Measurements from ENCODE around the gene CRIP2. TPM values are rescaled to one million over a fixed set of nuclear protein-coding genes. Genes with fewer than 3 reads are reported as not detected.

CRIP2 gene
- total RNA-seq, 1 donor from 2014 or later, result 186 TPM

- DNase-seq (ENCODE audit: low spot score), result no peak
Measured at GRCh38 chr14:105498430-105499255, 24.0 kb downstream of the CRIP2 start.

GRCh38 chr14:105499256-105500035 lies 24.8 kb downstream of the CRIP2 start:
- DNase-seq (ENCODE audit: low spot score), result no peak

GRCh38 chr14:105500036-105500725 lies 25.6 kb downstream of the CRIP2 start:
- DNase-seq (ENCODE audit: low spot score), result no peak

- no peak for DNase-seq (ENCODE audit: low spot score)
Measured at GRCh38 chr14:105500726-105501101, 26.1 kb downstream of the CRIP2 start.

- no peak for DNase-seq (ENCODE audit: low spot score)
Measured at GRCh38 chr14:105501504-105502291, 27.1 kb downstream of the CRIP2 start.

GRCh38 chr14:105502446-105503295 lies 28.1 kb downstream of the CRIP2 start:
- no peak for DNase-seq (ENCODE audit: low spot score)

- no peak for DNase-seq (ENCODE audit: low spot score)
Measured at GRCh38 chr14:105503296-105503640, 28.6 kb downstream of the CRIP2 start.

GRCh38 chr14:105503935-105504692 lies 29.5 kb downstream of the CRIP2 start:
- no peak for DNase-seq (ENCODE audit: low spot score)

- no peak for DNase-seq (ENCODE audit: low spot score)
Measured at GRCh38 chr14:105505101-105505500, 30.5 kb downstream of the CRIP2 start.

- DNase-seq (ENCODE audit: low spot score), result no peak
Measured at GRCh38 chr14:105507247-105507646, 32.6 kb downstream of the CRIP2 start.

GRCh38 chr14:105508069-105508468 lies 33.4 kb downstream of the CRIP2 start:
- DNase-seq (ENCODE audit: low spot score), result no peak

- DNase-seq (ENCODE audit: low spot score), result no peak
Measured at GRCh38 chr14:105508601-105509000, 34.0 kb downstream of the CRIP2 start.

- no peak for DNase-seq (ENCODE audit: low spot score)
Measured at GRCh38 chr14:105517096-105517495, 42.5 kb downstream of the CRIP2 start.

- no peak for DNase-seq (ENCODE audit: low spot score)
Measured at GRCh38 chr14:105519946-105520698, 45.5 kb downstream of the CRIP2 start.

- DNase-seq (ENCODE audit: low spot score), result no peak
Measured at GRCh38 chr14:105525326-105525725, 50.7 kb downstream of the CRIP2 start.

- DNase-seq (ENCODE audit: low spot score), result no peak
Measured at GRCh38 chr14:105525861-105526775, 51.5 kb downstream of the CRIP2 start, which contains the start of gene TMEM121. TSS of gene TMEM121 (plus strand) at chr14:105526583. CDS start at chr14:105528835, 2,252 bp downstream.

- no peak for DNase-seq (ENCODE audit: low spot score)
Measured at GRCh38 chr14:105526776-105527380, 52.3 kb downstream of the CRIP2 start.
